Measurements from ENCODE around the gene DDX19B.

Gene DDX19B

GRCh38 chr16:70253291-70254106 lies 45.5 kb upstream of the DDX19B start:
- DNase-seq (ENCODE audit: low read depth) = peak; percentile 63
- TF ChIP-seq CTCF (IDR thresholded peaks at IDR 0.05; ENCODE audit: low read depth, low read length) (peak; percentile 78), MAX (IDR thresholded peaks at IDR 0.05; ENCODE audit: low read depth, low read length) (no peak), POLR2A (IDR thresholded peaks at IDR 0.05; ENCODE audit: extremely low read depth, insufficient read length) (no peak), MYC (IDR thresholded peaks at IDR 0.05; ENCODE audit: low read depth, low read length) (no peak)
- no peak overlapping the region for H3K4me3 ChIP-seq (ENCODE audit: low read depth, low read length)

- DNase-seq (ENCODE audit: low read depth) = no peak
- no peak for TF ChIP-seq MYC (IDR thresholded peaks at IDR 0.05; ENCODE audit: low read depth, low read length)
- no peak for TF ChIP-seq CTCF (IDR thresholded peaks at IDR 0.05; ENCODE audit: low read depth, low read length)
- TF ChIP-seq MAX (IDR thresholded peaks at IDR 0.05; ENCODE audit: low read depth, low read length) = no peak
- no peak for TF ChIP-seq POLR2A (IDR thresholded peaks at IDR 0.05; ENCODE audit: extremely low read depth, insufficient read length)
- H3K4me3 ChIP-seq (ENCODE audit: low read depth, low read length) = no peak overlapping the region
Measured at GRCh38 chr16:70254180-70254964, 44.6 kb upstream of the DDX19B start.

- DNase-seq (ENCODE audit: low read depth) = no peak
- H3K4me3 ChIP-seq (ENCODE audit: low read depth, low read length) = no peak overlapping the region
- TF ChIP-seq POLR2A (IDR thresholded peaks at IDR 0.05; ENCODE audit: extremely low read depth, insufficient read length) (no peak), MYC (IDR thresholded peaks at IDR 0.05; ENCODE audit: low read depth, low read length) (no peak), CTCF (IDR thresholded peaks at IDR 0.05; ENCODE audit: low read depth, low read length) (no peak), MAX (IDR thresholded peaks at IDR 0.05; ENCODE audit: low read depth, low read length) (no peak)
Measured at GRCh38 chr16:70254965-70255286, 44.1 kb upstream of the DDX19B start.

- TF ChIP-seq POLR2A (IDR thresholded peaks at IDR 0.05; ENCODE audit: extremely low read depth, insufficient read length) (no peak), MYC (IDR thresholded peaks at IDR 0.05; ENCODE audit: low read depth, low read length) (no peak), CTCF (IDR thresholded peaks at IDR 0.05; ENCODE audit: low read depth, low read length) (no peak), MAX (IDR thresholded peaks at IDR 0.05; ENCODE audit: low read depth, low read length) (no peak)
- DNase-seq (ENCODE audit: low read depth) = no peak
- H3K4me3 ChIP-seq (ENCODE audit: low read depth, low read length) = no peak overlapping the region
Measured at GRCh38 chr16:70255574-70255973, 43.4 kb upstream of the DDX19B start.

GRCh38 chr16:70257391-70257790 lies 41.6 kb upstream of the DDX19B start:
- no peak overlapping the region for H3K4me3 ChIP-seq (ENCODE audit: low read depth, low read length)
- no peak for DNase-seq (ENCODE audit: low read depth)
- no peak for TF ChIP-seq MAX (IDR thresholded peaks at IDR 0.05; ENCODE audit: low read depth, low read length)
- no peak for TF ChIP-seq POLR2A (IDR thresholded peaks at IDR 0.05; ENCODE audit: extremely low read depth, insufficient read length)
- no peak for TF ChIP-seq MYC (IDR thresholded peaks at IDR 0.05; ENCODE audit: low read depth, low read length)
- TF ChIP-seq CTCF (IDR thresholded peaks at IDR 0.05; ENCODE audit: low read depth, low read length) = no peak
